HUES48 (cell line): ENCODE measurements around the gene COL6A3.
"Not testable (repeated sequence)": the region's sequence is repeated elsewhere in the genome, so short reads cannot be mapped to it uniquely, and the experiment has no call there.

Experiments
- H3K27ac ChIP-seq: one replicate; pipeline ENCODE4 v1.7.0; 2013; ENCODE audit warnings: low read depth, low read length, inconsistent platforms
- H3K27me3 ChIP-seq: 2 replicates; pipeline ENCODE4 v1.6.1; 2013; ENCODE audit warnings: mild to moderate bottlenecking, low read length; ENCODE audit not compliant: control insufficient read depth, insufficient read depth
- H3K36me3 ChIP-seq: 2 replicates; pipeline ENCODE4 v1.6.1; 2013; ENCODE audit warnings: low read length; ENCODE audit not compliant: control insufficient read depth, insufficient read depth
- H3K4me1 ChIP-seq: 2 replicates; pipeline ENCODE4 v1.6.1; 2013; ENCODE audit warnings: mild to moderate bottlenecking, low read length; ENCODE audit not compliant: control insufficient read depth, insufficient read depth
- H3K4me3 ChIP-seq: 2 replicates; pipeline ENCODE4 v1.5.1; 2013; ENCODE audit warnings: mild to moderate bottlenecking, low read depth, low read length
- H3K9ac ChIP-seq: 2 replicates; pipeline ENCODE4 v1.6.1; 2013; ENCODE audit warnings: mild to moderate bottlenecking, low read depth, low read length, moderate library complexity
- H3K9me3 ChIP-seq: 2 replicates; pipeline ENCODE4 v1.6.1; 2013; ENCODE audit warnings: low read length; ENCODE audit not compliant: control insufficient read depth, insufficient read depth

Gene COL6A3

GRCh38 chr2:237412646-237412987, 1.3 kb downstream of the COL6A3 start:
- Histone ChIP-seq H3K27me3 (no peaks in the 10 kb centered on the region), H3K4me1 (no peaks in the 10 kb centered on the region), H3K9ac (no peak overlapping the region), H3K4me3 (no peak overlapping the region), H3K27ac (no peak overlapping the region), H3K9me3 (no peaks in the 10 kb centered on the region), H3K36me3 (no peaks in the 10 kb centered on the region)

DNA sequence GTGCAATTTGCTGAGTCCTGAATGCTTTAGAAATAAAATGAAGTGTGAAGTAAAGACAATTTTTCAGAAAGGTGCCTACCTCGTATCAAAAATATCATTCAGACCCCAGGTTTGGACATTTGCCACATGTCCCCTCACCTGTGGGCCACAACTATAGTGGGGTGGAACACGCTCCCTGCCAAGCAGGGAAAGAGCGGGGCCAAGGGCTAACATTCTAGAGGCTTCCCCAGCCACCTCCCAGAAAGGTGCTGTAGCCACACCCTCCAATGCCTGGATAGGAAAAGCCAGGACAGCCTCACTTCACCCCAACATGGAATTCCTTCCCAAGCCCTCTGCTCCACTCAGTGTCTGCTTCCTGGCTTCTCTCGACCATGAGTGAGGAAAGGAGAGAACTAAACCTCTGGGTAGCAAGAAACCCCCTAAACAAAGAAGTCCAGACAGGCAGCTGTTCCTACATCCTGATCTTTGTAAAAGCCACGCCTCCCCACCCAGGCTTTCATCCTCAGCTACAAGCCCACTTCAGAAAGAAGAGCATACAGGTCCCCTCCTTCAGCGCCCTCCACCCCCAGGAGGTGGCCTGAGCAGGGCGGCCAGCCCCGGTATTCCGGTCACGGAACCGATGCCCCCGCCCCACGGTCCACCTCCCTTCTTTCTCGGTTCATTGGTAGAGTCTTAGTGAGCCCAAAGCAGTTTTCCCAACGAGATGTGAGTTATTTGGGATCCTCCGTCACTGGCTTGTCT, 2.1 kb downstream of the COL6A3 start:
- Histone ChIP-seq H3K27me3 (no peaks in the 10 kb centered on the region), H3K27ac (no peak overlapping the region), H3K4me1 (no peaks in the 10 kb centered on the region), H3K9me3 (no peaks in the 10 kb centered on the region), H3K4me3 (no peak overlapping the region), H3K36me3 (no peaks in the 10 kb centered on the region), H3K9ac (no peak overlapping the region; the same call in 1 of the 2 replicates)

DNA sequence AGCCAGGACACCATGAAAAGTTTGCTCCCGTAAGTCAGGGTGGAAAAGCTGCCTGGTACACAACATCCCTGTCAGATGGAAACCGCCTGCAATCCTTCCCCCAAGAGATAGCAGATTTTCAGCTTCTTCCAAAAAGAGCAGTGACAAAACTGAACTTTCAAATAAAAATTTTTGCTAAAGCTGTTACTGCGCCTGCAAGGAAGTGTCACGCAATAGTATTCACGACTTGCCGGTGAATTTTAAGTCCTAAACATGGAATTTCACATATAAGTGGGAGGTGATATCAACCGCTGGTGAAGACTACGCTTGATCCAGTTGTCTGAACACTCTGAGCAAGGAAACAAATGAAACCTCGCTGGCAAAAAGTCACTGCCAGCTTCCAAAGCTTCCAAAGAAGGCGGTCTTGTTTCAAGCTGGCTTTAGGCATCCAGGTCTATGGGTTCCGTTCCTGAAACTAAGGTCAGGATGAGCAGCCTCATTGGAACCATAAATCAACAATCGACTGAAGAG, 2.8 kb downstream of the COL6A3 start:
- Histone ChIP-seq H3K4me3 (no peak overlapping the region), H3K4me1 (no peaks in the 10 kb centered on the region), H3K27ac (no peak overlapping the region), H3K36me3 (no peaks in the 10 kb centered on the region), H3K27me3 (no peaks in the 10 kb centered on the region), H3K9me3 (no peaks in the 10 kb centered on the region), H3K9ac (no peak overlapping the region)

GRCh38 chr2:237409263-237409662, 4.7 kb downstream of the COL6A3 start:
- H3K4me3 ChIP-seq: not testable (repeated sequence)

GRCh38 chr2:237408335-237409000, 5.5 kb downstream of the COL6A3 start:
- no peaks in the 10 kb centered on the region for H3K4me1 ChIP-seq
- H3K9ac ChIP-seq: no peak overlapping the region
- no peaks in the 10 kb centered on the region for H3K9me3 ChIP-seq
- H3K4me3 ChIP-seq: no peak overlapping the region
- H3K27ac ChIP-seq: no peak overlapping the region
- H3K27me3 ChIP-seq: no peaks in the 10 kb centered on the region
- no peaks in the 10 kb centered on the region for H3K36me3 ChIP-seq

More at GRCh38 chr2:237409263-237409662, 4.7 kb downstream of the COL6A3 start:
- H3K9me3 ChIP-seq, H3K9ac ChIP-seq, H3K4me1 ChIP-seq, H3K27me3 ChIP-seq, H3K27ac ChIP-seq, H3K36me3 ChIP-seq: not testable (repeated sequence)

DNA sequence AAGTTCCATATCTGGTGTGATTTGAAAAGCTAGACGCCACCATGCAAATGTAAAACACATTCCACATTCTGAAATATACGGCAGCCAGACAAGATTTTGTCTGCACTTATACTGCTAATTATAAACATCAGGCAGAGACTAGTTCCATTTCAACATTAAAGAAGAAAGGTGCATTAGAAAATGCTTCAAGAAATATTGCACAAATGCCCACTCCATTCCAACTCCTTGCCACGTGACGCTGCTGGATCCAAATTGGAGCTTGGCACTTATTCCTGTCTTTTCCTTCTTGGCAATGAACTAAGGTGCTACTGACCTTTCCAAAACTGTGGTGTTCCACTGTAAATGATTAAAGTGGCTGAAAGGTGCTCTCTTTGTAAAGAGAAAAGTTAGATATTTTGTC, 6.3 kb downstream of the COL6A3 start:
- Histone ChIP-seq H3K4me3 (no peak overlapping the region), H3K9me3 (no peaks in the 10 kb centered on the region), H3K36me3 (no peaks in the 10 kb centered on the region), H3K4me1 (no peaks in the 10 kb centered on the region), H3K27me3 (no peaks in the 10 kb centered on the region), H3K9ac (no peak overlapping the region), H3K27ac (no peak overlapping the region)

DNA sequence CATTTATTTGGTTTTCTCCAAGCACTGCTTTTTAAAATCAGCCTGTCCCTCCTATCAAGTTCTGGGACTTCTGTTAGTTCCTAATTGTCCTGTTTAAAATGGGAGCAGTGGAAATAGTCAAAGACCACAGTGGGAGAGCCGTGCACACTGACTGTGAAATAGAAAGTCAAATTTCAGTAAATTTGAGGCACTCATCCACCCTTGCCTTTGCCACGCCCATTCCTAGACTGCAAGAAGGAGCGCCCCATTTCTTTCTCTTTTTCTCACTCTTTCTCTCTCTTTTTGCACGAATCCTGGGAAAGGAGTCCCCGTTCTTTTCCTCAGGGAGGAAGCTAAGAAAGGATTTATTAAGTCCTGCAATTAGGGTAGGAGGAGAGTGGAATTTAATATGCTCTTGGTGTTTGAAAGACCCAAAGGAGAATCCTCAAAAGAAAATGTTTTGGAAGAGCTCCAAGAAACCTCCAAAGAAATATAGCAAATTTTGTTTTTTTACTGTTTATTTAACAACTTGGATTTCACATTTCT, 7.5 kb downstream of the COL6A3 start:
- Histone ChIP-seq H3K4me3 (no peak overlapping the region), H3K4me1 (no peaks in the 10 kb centered on the region), H3K27me3 (no peaks in the 10 kb centered on the region), H3K9me3 (no peaks in the 10 kb centered on the region), H3K9ac (no peak overlapping the region), H3K27ac (no peak overlapping the region), H3K36me3 (no peaks in the 10 kb centered on the region)

DNA sequence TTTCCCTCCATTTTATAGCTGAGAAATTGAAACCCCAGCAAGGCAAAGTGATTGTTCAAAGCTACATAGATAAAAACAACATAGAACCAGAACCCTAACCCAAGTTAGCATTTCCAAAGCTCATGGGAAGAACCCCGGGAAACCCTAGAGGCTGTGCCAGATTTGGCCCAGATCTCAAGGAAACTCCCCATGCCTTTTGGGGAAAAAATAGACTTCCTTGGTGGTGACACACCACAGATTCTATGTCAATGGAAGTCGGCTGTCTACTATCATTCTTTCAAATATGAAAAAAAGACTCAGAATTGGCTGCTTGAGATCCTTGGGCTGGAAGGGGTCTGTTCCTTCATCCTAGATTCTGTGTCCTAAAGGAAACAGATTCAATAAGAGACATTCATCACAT, 8.4 kb downstream of the COL6A3 start:
- Histone ChIP-seq H3K4me3 (no peak overlapping the region), H3K4me1 (no peaks in the 10 kb centered on the region), H3K9me3 (no peaks in the 10 kb centered on the region), H3K27ac (no peak overlapping the region), H3K9ac (no peak overlapping the region), H3K27me3 (no peaks in the 10 kb centered on the region), H3K36me3 (no peaks in the 10 kb centered on the region)

- Histone ChIP-seq H3K4me1 (no peaks in the 10 kb centered on the region), H3K27ac (no peak overlapping the region), H3K9me3 (no peaks in the 10 kb centered on the region), H3K4me3 (no peak overlapping the region), H3K36me3 (no peaks in the 10 kb centered on the region), H3K9ac (no peak overlapping the region), H3K27me3 (no peaks in the 10 kb centered on the region)
These were observed 8.9 kb downstream of the COL6A3 start for GRCh38 chr2:237405006-237405559.

GRCh38 chr2:237404413-237404812, 9.6 kb downstream of the COL6A3 start:
- no peaks in the 10 kb centered on the region for H3K36me3 ChIP-seq
- H3K4me1 ChIP-seq: no peaks in the 10 kb centered on the region
- no peak overlapping the region for H3K4me3 ChIP-seq
- no peaks in the 10 kb centered on the region for H3K9me3 ChIP-seq
- H3K27me3 ChIP-seq: no peaks in the 10 kb centered on the region
- no peak overlapping the region for H3K27ac ChIP-seq
- H3K9ac ChIP-seq: no peak overlapping the region
